Urothelium cell line (cell line): ENCODE measurements around the gene FCMR.
A peak's percentile ranks its signal among the peaks of the same experiment; 100 is the strongest.

Experiments
- DNase-seq: peaks from one replicate; pipeline ENCODE4 v3.0.0; 2011; ENCODE audit warnings: low spot score, mixed read lengths
- FAIRE-seq: peaks from 2 replicates; lab custom pipeline; 2011; peaks lifted over from hg19 to GRCh38; lab: Jason Lieb, UNC

FCMR gene

DNA sequence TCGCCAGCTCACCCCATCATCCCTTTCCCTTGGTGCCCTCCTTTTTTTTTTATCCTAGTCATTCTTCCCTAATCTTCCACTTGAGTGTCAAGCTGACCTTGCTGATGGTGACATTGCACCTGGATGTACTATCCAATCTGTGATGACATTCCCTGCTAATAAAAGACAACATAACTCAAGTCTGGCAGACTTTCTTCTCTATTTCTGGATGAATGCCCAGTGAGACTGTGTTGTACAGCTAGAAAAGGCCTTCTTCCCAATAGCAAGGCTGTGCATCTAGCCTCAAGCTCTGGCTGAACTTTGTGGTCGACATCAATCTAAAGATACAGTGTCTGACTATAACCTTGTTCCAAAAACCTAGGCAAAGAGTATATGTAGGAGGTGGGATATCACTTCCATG is 18.1 kb downstream of the FCMR start:
- FAIRE-seq (no peak), DNase-seq (no peak)

DNA sequence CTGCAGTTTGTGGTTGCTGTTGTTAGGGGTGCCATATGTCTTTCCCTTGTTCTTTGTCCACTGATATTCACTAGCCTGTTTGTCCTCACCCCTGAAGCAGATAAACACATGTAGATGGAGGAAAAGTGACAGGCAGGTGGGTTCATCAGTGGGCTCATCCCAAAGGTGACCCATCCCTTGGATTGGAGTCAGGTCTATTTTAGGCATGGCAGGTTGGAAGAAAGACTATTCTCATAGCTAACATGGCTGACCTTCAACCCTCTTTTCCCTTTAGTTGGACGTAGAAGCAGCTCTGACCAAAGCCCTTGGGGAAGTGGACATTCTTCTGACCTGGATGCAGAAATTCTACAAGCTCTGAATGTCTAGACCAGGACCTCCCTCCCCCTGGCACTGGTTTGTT is 19.0 kb downstream of the FCMR start:
- DNase-seq (no peak), FAIRE-seq (no peak)

DNA sequence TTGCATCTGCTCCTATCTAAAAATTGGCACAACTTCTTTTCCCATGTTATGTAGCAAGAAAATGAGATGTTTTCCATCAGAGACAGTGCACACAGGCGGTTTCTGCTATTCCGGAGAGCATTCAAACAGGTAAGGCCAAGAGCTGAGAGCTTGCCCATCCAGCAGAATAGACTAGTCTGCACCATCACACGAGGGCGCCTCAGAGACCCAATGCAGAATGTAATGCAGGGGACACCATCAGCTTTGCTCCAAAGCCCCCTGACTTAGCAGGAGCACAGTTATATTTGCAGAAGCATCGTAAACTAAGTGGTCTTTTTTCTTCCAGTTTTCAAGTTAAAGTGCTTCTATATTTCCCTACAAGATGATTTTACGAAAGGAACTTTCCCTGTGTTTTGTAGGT is 19.8 kb downstream of the FCMR start:
- DNase-seq (no peak), FAIRE-seq (no peak)

DNA sequence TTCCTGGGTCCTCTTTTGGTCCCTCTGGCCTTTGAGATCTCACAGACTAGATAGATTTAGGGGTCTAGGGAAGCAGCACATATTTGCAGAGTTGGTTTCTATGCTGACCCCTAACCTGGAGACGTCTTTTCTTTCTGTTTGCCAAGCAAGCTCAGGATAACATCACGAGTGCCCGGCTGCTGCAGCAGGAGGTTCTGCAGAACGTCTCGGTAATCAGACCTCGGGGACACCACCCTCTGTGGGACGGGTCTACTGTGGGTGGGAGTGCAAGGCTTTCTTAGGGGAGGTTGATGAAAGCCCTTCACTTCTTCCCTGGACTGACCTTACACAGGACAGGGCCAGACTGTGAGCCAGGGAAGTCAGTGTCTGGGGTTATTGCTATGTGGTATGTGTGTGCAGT is 21.6 kb downstream of the FCMR start:
- no peak for FAIRE-seq
- DNase-seq, result no peak

DNA sequence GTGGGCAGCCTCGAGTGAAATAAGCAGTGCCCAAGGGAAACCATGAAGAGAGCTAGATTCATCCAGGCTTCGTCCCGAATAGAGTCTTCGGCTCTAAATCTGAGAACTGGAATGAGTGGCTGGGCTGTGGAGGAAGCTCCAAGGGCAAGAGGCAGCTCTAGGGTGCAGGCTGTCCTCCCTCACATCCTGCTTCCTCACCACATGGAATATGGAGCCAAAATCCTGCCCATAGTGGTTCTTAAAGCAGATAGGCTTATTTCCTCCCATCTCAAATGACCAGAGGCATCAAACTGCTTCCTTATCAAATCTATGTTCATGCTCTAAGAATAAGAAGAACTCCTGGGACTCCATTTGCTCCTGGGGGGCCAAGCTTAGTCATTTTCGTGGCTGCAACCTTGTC is 22.0 kb downstream of the FCMR start:
- no peak for DNase-seq
- FAIRE-seq, result no peak

DNA sequence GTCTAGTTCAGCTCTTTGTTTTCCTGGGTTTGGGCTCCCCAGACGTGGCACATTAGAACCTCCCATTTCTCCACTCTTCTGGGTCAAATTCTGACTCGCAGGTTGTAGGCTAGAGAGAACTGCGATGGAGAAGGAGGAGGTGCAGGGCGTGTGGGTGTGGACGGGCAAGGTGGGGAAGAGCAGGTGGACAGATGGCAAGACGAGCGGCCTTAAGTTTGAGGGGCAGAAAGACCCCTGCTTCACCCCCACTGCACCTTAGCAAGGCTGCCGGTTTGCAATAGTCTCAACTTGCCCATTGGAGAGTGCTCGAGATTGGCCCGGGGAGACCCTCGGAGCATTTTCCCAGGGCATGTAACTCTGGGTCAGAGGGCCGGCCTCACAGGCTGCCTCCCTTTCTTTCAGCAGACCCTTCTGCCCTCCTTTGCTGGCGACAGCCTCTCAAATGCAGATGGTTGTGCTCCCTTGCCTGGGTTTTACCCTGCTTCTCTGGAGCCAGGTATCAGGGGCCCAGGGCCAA is 22.8 kb downstream of the FCMR start:
- FAIRE-seq, result no peak
- DNase-seq, result no peak

DNA sequence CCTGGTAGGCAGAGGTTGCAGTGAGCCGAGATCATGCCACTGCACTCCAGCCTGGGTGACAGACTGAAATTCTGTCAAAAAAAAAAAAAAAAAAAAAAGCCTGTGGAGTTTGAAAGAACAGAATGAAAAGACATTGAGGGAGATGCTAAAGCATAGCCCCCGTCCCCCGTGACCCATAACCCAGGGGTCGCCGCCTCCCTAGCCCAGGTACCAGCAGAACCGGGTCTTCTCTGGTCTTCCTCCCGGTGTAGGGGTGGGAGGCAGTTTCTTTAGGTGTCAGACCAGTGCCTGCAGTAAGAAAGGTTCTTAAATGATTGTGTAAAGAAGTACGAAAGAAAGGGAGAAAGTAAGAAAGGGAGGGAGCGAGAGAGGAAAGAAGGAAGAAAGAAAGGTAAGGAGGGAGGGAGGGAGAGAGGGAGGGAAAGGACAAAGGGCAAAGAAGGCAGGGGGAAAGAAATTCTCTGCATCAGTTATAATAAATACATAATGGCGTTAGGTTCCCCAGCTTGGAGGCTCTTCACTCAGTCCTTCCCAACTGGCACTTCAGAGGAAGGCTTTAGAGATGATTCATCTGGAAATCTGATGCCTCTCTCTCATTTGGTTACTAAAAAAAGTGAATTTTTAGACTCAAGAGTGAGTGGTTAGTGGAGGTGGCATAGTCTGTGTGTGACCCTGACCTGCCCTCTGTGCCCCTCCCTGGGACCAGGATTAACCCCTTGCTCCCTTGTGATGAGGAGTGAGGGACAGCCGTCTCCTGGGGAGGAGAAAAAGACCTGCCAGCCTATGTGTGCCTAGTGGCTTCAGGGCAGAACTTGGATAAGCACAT is 23.4 kb downstream of the FCMR start:
- FAIRE-seq (no peak), DNase-seq (peak; percentile 65)

DNA sequence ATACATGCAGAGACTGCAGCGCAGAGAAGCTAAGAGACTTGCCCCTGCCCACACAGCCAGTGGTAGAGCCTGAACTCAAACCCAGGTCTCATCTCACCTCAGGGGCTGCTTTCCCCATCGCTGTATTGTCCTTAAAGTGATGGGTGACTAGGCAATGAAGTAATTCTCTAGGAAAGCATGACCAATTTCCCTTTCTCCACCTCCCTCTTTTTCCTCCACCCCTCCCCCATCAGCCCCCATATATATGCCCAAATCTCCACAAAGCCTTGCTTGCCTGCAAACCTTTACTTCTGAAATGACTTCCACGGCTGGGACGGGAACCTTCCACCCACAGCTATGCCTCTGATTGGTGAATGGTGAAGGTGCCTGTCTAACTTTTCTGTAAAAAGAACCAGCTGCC is 24.6 kb downstream of the FCMR start, which contains the start of gene IL24:
Gene IL24, plus strand, starts transcription at position 269 of the 400 bp plus-strand sequence. CDS start 390 bp downstream, outside the sequence.
- DNase-seq, result no peak
- FAIRE-seq, result no peak

DNA sequence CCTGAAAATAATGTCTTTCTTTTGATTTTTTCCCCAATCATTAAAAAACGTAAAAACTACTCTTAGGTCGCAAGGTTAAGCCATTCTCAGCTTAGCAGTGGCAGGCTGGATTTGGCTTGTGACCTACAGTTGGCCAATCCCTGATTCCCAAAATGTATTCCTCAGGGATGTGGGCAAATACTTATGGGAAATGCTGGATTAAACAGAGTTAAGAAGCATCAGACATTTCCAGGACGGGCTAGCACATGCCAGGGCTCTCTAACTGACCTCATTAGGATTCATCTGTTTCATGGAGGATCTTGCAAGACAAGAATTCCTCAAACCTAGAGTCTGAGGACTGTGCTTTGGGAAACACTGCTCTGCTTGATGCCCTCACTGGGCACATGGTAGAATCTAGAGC is 25.5 kb downstream of the FCMR start:
- no peak for FAIRE-seq

DNA sequence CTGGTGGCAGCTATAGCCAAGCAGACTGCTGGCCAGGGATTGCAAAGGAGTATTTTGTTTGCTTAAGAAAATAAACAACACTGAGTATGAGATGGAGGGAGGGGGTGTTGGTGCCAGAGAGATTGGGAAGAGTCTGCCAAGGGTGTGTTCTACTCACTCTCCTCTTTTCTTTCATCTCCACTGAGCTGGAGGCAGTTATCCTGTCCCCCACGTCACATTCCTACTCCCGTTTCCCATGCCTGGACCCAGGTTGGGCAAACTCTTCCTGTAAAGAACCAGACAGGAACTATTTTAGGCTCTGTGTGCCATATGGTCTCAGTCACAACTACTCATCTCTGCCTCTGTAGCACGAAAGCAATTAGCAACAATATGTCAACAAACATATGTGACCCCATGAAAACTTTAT is 25.9 kb downstream of the FCMR start:
- DNase-seq (no peak), FAIRE-seq (no peak)

More for the DNA sequence above, 25.5 kb downstream of the FCMR start:
- DNase-seq, result no peak

DNA sequence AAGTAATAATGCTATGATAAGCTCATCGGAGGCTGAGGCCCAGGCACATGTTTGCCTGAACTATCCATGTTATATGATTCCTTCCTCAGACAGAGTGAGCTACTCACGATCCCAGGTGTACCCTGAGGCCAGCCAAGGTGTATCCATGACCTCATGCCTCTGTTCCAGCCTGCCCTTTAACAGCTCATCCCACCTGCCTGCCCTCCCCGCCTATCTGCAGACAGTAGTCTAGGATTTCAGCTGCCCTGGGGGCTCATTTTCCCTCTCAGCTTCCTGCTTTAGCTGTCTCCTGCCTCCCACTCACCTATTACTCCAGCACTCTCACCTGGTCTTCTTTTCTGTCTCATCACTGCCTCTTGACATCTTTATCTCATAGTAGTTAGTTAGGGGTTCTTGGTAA is 26.4 kb downstream of the FCMR start:
- no peak for DNase-seq
- no peak for FAIRE-seq

DNA sequence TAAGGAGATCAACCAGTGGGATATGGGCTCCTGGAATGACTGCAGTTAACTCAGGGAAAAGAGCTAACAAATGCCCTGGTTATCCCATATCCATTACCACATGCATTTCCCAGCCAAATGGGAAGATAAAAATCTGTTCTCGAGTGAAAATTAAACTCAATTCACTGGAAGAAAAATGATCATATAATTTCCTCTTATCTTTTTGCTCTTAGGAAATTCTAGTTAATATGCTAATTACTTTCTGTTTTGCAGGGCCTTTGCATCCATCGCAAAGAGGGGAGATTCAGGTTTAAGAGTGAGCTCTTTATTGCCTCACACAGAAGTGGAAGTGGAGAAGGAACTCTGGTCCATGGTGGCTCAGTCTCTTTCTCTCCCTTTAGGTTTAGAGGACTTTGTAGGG is 28.4 kb downstream of the FCMR start:
- FAIRE-seq (no peak), DNase-seq (no peak)

DNA sequence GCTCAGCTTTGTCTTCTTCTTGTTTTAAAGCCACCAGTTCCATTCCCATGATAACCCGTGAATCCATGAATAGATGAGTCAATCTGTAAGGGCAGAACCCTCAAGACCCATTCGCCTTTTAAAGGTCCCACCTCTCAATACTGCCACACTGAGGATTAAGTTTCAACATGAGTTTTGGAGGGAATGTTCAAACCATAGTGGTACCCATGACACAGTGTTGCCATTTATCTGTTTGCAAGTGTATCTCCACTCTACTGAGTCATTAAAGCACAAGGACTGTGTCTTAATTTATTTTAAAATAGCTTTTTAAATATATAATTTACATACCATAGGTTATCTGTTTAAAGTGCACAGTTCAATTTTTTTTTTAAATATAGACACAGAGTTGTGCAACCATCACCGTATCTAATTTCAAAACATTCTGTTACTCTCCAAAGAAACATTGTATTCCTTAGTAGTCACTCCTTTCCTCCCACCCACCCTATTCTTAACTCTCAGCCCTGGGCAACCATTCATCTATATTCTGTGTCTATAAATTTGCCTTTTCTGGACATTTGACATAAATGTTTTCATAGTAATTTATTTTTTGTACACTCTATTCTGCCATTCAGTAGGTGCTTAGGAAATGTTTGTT is 29.3 kb downstream of the FCMR start:
- no peak for FAIRE-seq
- no peak for DNase-seq

DNA sequence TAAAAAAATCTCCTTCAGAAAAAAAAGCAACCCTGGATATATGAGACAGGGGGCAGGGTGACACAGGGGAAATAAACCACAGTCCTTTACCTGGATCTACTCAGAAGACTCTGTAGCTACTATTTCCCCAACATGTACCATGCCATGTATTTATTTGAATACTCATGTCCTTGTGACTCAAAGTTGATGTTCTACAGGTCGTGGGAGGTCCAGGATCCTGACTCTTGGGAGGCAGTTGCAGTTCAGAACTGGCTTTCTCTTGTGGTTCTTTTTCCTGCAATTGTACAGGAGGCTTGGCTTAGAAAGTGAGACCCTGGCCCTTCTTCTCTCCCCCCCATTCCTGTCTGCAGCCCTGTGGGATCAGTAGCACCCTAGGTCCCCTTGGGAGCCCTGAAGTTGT is 30.3 kb downstream of the FCMR start:
- no peak for FAIRE-seq
- no peak for DNase-seq

DNA sequence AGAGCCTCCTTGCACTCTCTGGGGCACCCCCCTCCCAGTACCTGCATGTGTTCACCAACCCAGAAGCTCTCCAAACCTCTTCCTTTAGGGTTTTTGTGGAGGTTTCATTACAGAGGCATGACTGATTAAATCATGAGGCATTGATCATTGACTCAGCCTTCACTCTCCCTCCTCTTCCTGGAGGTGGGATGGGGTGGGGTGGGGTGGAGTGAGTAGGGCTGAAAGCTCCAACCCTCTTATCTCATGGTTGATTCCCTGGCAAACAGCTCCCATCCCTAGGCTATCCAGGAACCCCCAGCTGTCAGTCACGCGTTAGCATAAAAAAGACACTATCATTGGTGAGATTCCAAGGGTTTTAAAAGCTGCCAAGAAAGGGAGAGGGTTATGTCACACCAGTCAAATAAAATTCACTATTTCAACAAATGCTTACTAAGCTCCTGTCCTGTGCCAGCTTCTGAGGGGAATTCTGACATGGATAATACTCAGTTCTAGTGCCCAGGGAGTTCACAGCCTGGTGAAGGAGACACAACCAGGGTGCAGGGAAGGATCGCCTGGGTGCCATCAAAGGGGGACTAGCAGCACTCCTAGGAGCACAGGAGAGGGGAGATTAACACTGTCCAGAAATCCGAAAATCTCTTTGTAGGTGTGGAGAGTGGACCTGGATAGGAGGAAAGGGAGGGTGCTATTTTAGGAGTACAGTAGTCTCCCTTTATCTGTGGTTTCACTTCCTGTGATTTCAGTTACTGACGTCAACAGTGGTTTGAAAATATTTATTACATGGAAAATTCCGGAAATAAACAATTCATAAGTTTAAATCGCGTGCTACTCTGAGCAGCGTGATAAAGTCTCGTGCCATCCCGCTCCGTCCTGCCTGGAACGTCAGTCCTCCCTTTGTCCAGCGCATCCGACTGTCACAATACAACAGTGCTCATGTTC is 31.3 kb downstream of the FCMR start:
- DNase-seq (peak; percentile 38), FAIRE-seq (no peak)

DNA sequence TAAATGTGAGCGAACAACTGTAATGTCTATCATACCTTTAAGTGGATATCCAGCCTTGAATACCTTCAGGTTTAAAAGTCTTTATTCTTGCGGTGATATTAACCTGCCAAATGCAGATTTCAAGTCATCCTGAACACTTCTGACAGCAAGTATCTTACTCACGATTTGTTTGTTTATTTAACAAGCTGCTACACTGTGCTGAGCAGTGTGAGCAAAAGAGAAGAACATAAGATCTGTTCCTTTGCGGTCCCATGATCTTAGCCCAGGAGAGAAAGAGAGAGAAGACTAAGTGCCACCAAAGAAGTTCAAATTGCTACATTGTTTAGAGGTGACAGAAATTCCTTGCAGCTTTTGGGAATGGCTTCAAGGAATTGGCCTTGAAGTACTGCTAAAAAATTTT is 34.0 kb downstream of the FCMR start:
- FAIRE-seq (no peak), DNase-seq (no peak)

DNA sequence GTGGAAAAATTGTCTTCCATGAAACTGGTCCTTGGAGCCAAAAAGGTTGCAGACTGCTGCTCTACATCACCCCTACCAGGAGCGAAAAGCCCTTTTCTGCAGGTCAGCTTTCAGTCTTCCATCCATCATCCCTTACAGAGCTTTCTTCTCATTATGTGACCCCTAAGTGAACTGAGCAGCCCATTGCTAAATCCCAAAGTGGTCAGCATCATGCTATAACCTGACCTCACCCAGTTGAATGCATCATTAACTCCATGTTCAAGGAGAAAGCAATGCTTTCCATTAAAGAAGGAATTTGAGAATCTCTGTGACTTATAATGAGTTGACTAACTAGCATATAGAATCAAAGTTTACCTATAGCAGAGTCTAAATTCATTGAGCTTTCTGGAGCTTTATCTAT is 34.9 kb downstream of the FCMR start:
- no peak for DNase-seq
- FAIRE-seq, result no peak

DNA sequence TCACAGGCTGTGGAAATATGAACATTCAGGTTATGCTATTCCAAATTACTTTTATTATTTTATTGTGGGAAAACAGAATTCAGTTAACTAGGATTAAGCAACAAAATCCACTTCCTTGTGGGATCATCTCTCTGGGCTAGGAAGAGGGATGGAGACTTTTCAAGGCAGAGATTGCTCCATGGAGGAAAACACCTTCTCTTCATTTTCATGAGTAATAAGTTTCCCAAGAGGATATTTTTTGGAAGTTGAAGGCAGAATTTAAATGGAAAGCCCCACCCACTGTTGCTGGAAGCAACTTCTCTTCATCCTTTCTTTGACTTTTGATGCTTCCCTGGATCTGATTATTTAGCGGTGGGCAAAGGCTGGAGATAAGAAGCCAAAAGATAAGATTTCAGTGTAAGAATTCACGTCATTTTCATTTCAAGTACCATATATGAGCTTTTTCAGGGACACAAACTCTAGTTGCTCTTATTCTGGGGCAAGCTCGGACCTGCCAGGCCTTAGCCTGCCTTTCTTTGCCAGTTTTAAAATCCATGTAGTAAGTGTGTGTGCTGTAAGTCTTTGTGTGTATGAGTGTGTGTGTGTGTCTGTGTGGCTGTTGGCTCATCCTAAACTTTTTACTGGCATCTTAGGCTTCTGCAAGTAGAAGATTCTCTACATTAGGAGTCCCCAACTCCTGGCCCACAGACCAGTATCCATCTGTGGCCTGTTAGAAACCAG is 36.2 kb downstream of the FCMR start:
- DNase-seq, result no peak
- no peak for FAIRE-seq

DNA sequence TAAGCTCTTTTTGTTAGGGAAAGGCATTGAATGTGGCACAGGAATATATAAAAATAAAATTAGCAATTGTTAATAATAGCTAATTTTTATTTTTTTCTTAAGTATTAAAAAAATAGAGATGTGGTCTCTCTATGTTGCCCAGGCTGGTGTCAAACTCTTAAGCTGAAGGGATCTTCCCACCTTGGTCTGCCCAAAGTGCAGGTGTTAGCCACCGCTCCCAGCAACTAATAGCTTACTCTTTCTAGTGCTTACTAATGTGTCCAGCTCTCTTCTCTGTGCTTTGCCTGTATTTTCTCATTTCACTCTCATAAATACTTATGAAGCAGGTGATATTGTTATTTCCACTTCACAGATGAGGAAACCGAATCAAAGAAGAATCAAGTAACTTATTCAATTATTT is 37.9 kb downstream of the FCMR start:
- FAIRE-seq, result no peak
- DNase-seq, result no peak

DNA sequence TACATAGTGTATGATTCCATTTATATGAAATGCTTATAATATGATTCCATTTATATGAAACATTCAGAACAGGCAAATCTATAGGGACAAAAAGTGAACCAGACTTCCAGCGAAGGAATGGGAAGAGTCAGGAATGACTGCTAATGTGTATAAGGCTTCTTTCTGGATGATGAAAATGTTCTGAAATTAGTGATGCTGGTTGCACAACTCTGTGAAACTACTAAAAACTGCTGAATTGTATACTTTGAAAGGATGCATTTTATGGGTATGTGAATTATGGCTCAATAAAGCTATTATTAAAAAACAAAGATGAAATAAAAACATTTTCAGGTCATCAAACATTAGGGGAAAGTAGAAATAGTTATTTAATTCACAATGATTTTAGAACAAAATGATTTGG is 38.6 kb downstream of the FCMR start:
- FAIRE-seq (no peak), DNase-seq (no peak)

DNA sequence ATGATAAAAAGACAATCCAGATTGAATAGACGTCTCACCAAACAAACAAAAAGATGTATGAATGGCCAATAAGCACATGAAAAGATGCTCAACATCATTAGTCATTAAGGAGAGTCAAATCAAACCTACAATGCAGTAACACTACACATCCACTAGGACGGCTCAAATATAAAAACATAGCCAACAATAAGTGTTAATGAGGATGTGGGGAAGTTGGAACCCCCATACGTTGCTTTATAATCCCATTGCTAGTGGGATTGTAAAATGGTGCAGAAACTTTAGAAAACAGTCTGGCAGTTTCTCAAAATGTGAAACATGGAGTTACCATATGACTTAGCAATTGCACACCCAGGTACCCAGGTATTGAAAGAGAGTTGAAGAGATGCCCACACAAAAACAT is 39.2 kb downstream of the FCMR start:
- DNase-seq (no peak), FAIRE-seq (no peak)
